ENCODE results near the gene PKNOX2.
A peak's percentile ranks its signal among the peaks of the same experiment; 100 is the strongest.

The PKNOX2 gene

GRCh38 chr11:125451400-125452124, 287.0 kb downstream of the PKNOX2 start:
- peak; percentile 22 for DNase-seq

GRCh38 chr11:125452125-125452470, 287.5 kb downstream of the PKNOX2 start:
- no peak for DNase-seq

GRCh38 chr11:125454047-125454446, 289.5 kb downstream of the PKNOX2 start:
- no peak for DNase-seq

GRCh38 chr11:125455851-125456250, 291.3 kb downstream of the PKNOX2 start:
- no peak for DNase-seq

GRCh38 chr11:125457814-125458343, 293.3 kb downstream of the PKNOX2 start:
- peak; percentile 61 for DNase-seq

GRCh38 chr11:125460275-125460674, 295.7 kb downstream of the PKNOX2 start:
- no peak for DNase-seq

GRCh38 chr11:125463590-125464269, 299.2 kb downstream of the PKNOX2 start:
- DNase-seq = no peak

- DNase-seq = no peak
Observed at GRCh38 chr11:125464270-125464662, 299.7 kb downstream of the PKNOX2 start.

- no peak for DNase-seq
Observed at GRCh38 chr11:125464666-125465065, 300.1 kb downstream of the PKNOX2 start.

- no peak for DNase-seq
Observed at GRCh38 chr11:125465255-125465654, 300.7 kb downstream of the PKNOX2 start.

GRCh38 chr11:125465701-125466100, 301.1 kb downstream of the PKNOX2 start:
- DNase-seq = no peak

GRCh38 chr11:125468025-125468424, 303.5 kb downstream of the PKNOX2 start:
- no peak for DNase-seq

- DNase-seq = no peak
Observed at GRCh38 chr11:125468852-125469251, 304.3 kb downstream of the PKNOX2 start.

- DNase-seq = no peak
Observed at GRCh38 chr11:125470355-125470754, 305.8 kb downstream of the PKNOX2 start.

GRCh38 chr11:125476721-125477120, 312.2 kb downstream of the PKNOX2 start:
- DNase-seq = no peak

GRCh38 chr11:125479137-125479536, 314.6 kb downstream of the PKNOX2 start:
- no peak for DNase-seq

- no peak for DNase-seq
Observed at GRCh38 chr11:125481531-125481930, 317.0 kb downstream of the PKNOX2 start.
